ENCODE measurements around the gene FMN2.

The FMN2 gene

DNA sequence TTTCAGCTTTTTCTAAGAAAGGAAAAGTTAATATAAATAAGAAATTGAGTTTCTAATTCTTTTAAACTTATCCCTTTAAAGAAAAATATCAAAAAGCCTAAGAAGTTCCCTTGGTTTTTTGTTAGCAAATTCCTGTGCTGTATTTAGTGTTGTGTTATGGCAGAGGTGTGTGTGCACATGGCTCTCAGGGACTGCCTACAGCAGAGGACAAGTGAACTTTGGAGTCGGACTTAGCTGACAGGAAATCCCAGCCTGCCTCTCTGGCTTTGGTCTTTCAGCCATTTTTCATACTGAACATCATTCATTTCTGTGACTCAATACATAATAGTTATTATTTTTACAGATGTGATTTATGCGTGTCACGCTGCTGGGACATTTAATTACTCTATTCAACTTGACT, 149.6 kb downstream of the FMN2 start:
- no peak for DNase-seq (ENCODE audit: low read depth)
- TF ChIP-seq CTCF (IDR thresholded peaks at IDR 0.05; ENCODE audit: control insufficient read depth, extremely low read depth, insufficient read depth) = no peak
- no peak overlapping the region for H3K4me3 ChIP-seq (ENCODE audit: low read depth, low read length)

DNA sequence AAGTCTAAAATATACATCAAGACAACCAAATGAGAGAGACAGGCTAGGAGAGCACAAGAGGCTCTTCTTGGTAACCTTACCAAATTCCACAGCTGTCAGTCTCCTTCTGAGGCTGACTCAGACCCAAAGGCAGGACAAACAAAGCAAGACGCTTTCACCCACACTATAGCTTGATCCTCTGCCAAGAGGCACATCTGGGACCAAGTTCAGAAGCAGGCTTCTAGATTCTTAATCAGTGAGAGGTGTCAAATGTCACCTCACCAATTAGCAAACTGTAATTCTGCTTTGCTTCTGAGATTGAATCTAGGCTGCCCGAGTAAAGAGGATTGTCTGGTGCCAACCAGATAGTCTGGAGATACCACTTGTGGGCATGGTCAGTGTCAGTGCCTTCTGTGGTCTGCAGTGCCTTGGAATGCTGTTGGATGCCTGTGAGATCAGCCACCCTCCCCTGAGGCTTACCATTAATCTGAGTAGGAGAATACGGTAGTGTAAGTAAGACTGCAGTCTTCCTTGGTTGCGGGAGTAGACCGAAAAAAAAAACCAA, 151.0 kb downstream of the FMN2 start:
- H3K4me3 ChIP-seq (ENCODE audit: low read depth, low read length) = no peak overlapping the region
- TF ChIP-seq CTCF (IDR thresholded peaks at IDR 0.05; ENCODE audit: control insufficient read depth, extremely low read depth, insufficient read depth) = no peak
- DNase-seq (ENCODE audit: low read depth) = no peak

- no peak overlapping the region for H3K4me3 ChIP-seq (ENCODE audit: low read depth, low read length)
- DNase-seq (ENCODE audit: low read depth) = no peak
- no peak for TF ChIP-seq CTCF (IDR thresholded peaks at IDR 0.05; ENCODE audit: control insufficient read depth, extremely low read depth, insufficient read depth)
These were observed 153.4 kb downstream of the FMN2 start for GRCh38 chr1:240244968-240245628.

DNA sequence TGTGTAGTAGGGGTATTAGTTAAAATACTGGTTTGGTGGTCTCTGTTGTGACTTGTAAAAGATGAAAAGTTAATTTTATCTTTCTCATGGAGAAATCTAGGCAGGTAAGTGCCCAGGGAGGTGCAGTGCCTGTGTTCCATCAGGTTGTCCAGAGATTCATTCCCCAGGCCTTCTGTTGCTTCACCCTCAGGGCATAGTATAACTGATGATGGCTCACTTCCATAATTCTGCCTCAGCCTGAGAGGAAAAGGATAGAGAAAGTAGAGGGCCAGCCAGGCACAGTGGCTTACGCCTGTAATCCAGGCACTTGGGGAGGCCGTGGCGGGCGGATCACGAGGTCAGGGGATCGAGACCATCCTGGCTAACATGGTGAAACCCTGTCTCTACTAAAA, 153.9 kb downstream of the FMN2 start:
- DNase-seq (ENCODE audit: low read depth) = no peak
- TF ChIP-seq CTCF (IDR thresholded peaks at IDR 0.05; ENCODE audit: control insufficient read depth, extremely low read depth, insufficient read depth) = no peak
- no peak overlapping the region for H3K4me3 ChIP-seq (ENCODE audit: low read depth, low read length)

DNA sequence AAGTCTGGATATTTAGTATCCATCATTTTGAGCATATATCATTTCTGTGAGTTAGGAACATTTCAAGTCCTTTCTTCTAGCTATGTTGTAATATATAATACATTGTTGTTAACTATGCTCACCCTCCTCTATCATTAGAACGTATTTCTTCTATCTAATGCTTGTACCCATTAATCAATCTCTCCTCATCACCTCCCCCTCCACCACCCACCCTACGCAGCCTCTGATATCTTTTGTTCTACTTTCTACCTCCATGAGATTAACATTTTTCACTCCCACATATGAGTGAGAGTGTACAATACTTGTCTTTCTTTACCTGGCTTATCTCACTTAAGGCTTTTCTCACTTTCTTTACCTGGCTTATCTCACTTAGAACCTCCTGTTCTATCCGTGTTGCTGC, 156.2 kb downstream of the FMN2 start:
- TF ChIP-seq CTCF (IDR thresholded peaks at IDR 0.05; ENCODE audit: control insufficient read depth, extremely low read depth, insufficient read depth) = no peak
- DNase-seq (ENCODE audit: low read depth) = no peak
- no peak overlapping the region for H3K4me3 ChIP-seq (ENCODE audit: low read depth, low read length)

DNA sequence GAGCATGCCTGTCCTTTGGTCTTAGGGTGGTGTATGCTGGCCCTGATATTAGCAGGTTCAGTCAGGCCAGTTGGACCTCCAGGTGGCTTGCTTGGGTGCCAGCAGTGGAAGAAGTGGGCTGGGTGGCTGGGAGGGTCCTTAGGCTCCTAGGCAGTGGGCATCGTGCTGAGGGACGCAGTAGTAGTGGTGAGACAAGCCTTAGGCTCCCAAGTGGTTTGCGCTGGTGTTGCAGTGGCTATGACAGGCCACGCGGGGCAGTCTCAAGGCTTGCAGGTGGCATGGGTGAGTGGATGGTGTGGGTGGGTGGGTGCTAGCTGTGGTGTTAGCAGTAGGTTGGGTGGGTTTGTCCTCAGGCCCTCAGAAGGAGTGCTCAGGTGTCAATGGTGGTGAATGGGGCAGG, 162.3 kb downstream of the FMN2 start:
- no peak for TF ChIP-seq CTCF (IDR thresholded peaks at IDR 0.05; ENCODE audit: control insufficient read depth, extremely low read depth, insufficient read depth)
- H3K4me3 ChIP-seq (ENCODE audit: low read depth, low read length) = no peak overlapping the region
- no peak for DNase-seq (ENCODE audit: low read depth)

DNA sequence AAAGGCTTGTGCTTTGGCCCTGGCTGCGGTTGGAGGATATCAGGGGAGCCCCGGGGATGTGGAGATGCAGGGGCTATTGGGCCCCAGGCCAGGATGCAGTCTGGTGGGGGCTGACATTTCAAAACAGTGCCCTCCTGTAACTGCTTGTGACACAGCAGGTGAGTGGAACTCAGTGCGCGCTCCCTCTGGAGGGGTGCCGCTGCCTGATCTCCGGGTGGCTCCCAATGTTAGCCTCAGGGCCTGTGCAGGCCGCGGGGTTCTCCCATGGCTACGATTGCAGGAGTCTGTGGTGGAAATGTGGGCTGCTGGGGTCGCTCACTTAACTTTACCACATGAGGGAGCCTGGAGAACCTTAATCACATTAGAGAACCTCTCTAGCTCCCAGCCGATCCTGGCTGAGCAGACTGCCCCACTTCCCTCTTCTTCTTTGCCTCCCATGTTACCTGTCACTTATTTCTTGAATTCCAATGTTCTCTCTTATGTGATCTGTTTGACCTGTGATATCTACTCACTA, 163.2 kb downstream of the FMN2 start:
- TF ChIP-seq CTCF (IDR thresholded peaks at IDR 0.05; ENCODE audit: control insufficient read depth, extremely low read depth, insufficient read depth) = no peak
- no peak for DNase-seq (ENCODE audit: low read depth)
- no peak overlapping the region for H3K4me3 ChIP-seq (ENCODE audit: low read depth, low read length)

Measured in LNCaP clone FGC (cell line).